Transverse colon (tissue), 4 donors: ENCODE data around the gene TNS1.

Experiments used
- POLR2AphosphoS5 ChIP-seq, 3 donors: sonication (generic); formaldehyde crosslinking; IDR thresholded peaks; one replicate each; pipeline ENCODE4 v1.6.1; 2016; ENCODE audit warnings: antibody characterized with exemption in 3 of 3
- TF ChIP-seq, protein P1 (sequence below), 5 experiments: fragments of 200-600 bp in 3 of 5; fragments of 450-650 bp in 2 of 5; sonication (generic) in 3 of 5; IDR thresholded peaks; 1 replicate in 2 of 5; 2 replicates in 3 of 5; pipeline ENCODE4 v1.5.1; 2016 to 2017; ENCODE audit warnings: antibody characterized with exemption in 5 of 5, inconsistent platforms in 3 of 5, mild to moderate bottlenecking in 2 of 5, moderate library complexity in 1 of 5

DNA sequence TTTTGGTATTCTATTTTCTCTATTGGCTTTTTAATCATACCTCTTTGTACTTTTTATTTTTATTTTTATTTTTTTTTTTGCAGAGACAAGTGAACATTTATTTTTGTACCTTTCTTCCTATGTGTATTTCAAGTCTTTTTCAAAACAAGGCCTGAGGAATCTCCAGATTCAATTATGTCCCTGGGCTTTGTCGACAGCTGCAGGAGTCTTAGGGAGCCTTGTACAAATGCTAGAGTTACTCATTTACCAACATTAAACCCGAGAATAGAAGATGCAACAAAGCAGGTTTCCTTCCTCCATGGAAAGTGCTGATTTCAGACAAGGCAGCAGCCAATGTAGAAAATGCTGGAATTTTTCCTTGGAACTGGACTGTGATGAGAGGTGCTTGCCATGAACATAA lies 242.8 kb downstream of the TNS1 start:
- TF ChIP-seq POLR2AphosphoS5 (IDR thresholded peaks at IDR 0.05) = no peak
- TF ChIP-seq, protein P1, sequence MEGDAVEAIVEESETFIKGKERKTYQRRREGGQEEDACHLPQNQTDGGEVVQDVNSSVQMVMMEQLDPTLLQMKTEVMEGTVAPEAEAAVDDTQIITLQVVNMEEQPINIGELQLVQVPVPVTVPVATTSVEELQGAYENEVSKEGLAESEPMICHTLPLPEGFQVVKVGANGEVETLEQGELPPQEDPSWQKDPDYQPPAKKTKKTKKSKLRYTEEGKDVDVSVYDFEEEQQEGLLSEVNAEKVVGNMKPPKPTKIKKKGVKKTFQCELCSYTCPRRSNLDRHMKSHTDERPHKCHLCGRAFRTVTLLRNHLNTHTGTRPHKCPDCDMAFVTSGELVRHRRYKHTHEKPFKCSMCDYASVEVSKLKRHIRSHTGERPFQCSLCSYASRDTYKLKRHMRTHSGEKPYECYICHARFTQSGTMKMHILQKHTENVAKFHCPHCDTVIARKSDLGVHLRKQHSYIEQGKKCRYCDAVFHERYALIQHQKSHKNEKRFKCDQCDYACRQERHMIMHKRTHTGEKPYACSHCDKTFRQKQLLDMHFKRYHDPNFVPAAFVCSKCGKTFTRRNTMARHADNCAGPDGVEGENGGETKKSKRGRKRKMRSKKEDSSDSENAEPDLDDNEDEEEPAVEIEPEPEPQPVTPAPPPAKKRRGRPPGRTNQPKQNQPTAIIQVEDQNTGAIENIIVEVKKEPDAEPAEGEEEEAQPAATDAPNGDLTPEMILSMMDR (IDR thresholded peaks at IDR 0.05) = no peak
